Stomach (tissue), 4 donors: Measurements from ENCODE around the gene PPP1R13B.
A peak's percentile ranks its signal among the peaks of the same experiment; 100 is the strongest.

ENCODE experiments used
- EP300 ChIP-seq: sonication (generic); formaldehyde crosslinking; IDR thresholded peaks from one replicate; pipeline ENCODE4 v1.6.1; 2017; ENCODE audit warnings: antibody characterized with exemption
- POLR2A ChIP-seq, 4 donors: fragments of 450-650 bp; IDR thresholded peaks; one replicate each; pipeline ENCODE4 v1.6.1; 2016; ENCODE audit warnings: antibody characterized with exemption in 4 of 4, control low read depth in 2 of 4, mild to moderate bottlenecking in 1 of 4, moderate library complexity in 1 of 4
- POLR2AphosphoS5 ChIP-seq, 3 donors: sonication (generic); formaldehyde crosslinking; IDR thresholded peaks; one replicate each; pipeline ENCODE4 v1.6.1; 2016; ENCODE audit warnings: antibody characterized with exemption in 3 of 3
- TF ChIP-seq, protein P1 (sequence below), 7 experiments: fragments of 450-650 bp in 4 of 7; fragments of 200-600 bp in 3 of 7; sonication (generic) in 3 of 7; IDR thresholded peaks; one replicate each; pipeline ENCODE4 v1.5.1; 2016 to 2019; ENCODE audit warnings: antibody characterized with exemption in 7 of 7, control low read depth in 2 of 7, mild to moderate bottlenecking in 1 of 7

DNA sequence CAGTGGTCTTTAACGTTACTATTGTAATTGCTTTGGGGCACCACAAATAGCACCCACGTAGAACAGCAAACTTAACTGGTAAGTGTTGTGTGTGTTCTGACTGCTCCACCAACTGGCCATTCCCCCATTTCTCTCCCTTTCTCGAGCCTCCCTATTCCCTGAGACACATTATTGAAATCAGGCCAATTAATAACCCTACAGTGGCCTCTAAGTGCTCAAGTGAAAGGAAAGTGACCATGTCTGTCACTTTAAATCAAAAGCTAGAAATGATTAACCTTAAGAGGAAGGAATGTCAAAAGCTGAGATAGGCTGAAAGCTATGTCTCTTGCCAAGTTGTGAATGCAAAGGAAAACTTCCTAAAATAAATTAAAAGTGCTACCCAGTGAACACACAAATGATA lies 22.3 kb downstream of the PPP1R13B start:
- TF ChIP-seq, protein P1, sequence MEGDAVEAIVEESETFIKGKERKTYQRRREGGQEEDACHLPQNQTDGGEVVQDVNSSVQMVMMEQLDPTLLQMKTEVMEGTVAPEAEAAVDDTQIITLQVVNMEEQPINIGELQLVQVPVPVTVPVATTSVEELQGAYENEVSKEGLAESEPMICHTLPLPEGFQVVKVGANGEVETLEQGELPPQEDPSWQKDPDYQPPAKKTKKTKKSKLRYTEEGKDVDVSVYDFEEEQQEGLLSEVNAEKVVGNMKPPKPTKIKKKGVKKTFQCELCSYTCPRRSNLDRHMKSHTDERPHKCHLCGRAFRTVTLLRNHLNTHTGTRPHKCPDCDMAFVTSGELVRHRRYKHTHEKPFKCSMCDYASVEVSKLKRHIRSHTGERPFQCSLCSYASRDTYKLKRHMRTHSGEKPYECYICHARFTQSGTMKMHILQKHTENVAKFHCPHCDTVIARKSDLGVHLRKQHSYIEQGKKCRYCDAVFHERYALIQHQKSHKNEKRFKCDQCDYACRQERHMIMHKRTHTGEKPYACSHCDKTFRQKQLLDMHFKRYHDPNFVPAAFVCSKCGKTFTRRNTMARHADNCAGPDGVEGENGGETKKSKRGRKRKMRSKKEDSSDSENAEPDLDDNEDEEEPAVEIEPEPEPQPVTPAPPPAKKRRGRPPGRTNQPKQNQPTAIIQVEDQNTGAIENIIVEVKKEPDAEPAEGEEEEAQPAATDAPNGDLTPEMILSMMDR (IDR thresholded peaks at IDR 0.05): no peak
- TF ChIP-seq EP300: no peak
- peak in 1 of 3 donors; percentile 40 for TF ChIP-seq POLR2AphosphoS5 (IDR thresholded peaks at IDR 0.05)
- no peak for TF ChIP-seq POLR2A (IDR thresholded peaks at IDR 0.05)
